H1 (cell line): ENCODE results near the gene EIF4E3. TPM values are rescaled to one million over a fixed set of nuclear protein-coding genes. Genes with fewer than 3 reads are reported as not detected.

Experiments used
- CTCF ChIA-PET: fragments of 300-600 bp; sonication (Branson Sonifier 250); formaldehyde crosslinking; loops from one replicate; lab custom pipeline; 2021; ENCODE audit not compliant: partially characterized antibody; lab: Charles Lee
- POLR2A ChIA-PET: fragments of 300-600 bp; sonication (Branson Sonifier 250); formaldehyde crosslinking; loops from one replicate; lab custom pipeline; 2021; ENCODE audit warnings: inconsistent platforms; ENCODE audit not compliant: partially characterized antibody; lab: Charles Lee
- DNase-seq, 2 experiments: peaks; one replicate each; pipeline versions ENCODE4 v3.0.0 to v3.0.0-alpha.2; 2010 to 2022; ENCODE audit warnings: low spot score in 2 of 2, low read depth in 1 of 2, mixed read lengths in 1 of 2
- FAIRE-seq: peaks from 2 replicates; lab custom pipeline; 2011; peaks lifted over from hg19 to GRCh38; lab: Jason Lieb, UNC
- H2AFZ ChIP-seq: 2 replicates; pipeline ENCODE4 v1.8.1; 2012; ENCODE audit warnings: low read length, inconsistent platforms
- H2AK5ac ChIP-seq: 2 replicates; pipeline ENCODE4 v1.6.1; 2013; ENCODE audit warnings: low read depth, low read length
- H2BK120ac ChIP-seq: replicated peaks from 2 replicates; pipeline ENCODE3; 2013; ENCODE audit warnings: low read depth, low read length, inconsistent platforms
- H2BK12ac ChIP-seq: 2 replicates; pipeline ENCODE4 v1.6.1; 2013; ENCODE audit warnings: low read depth, low read length
- H2BK15ac ChIP-seq: 2 replicates; pipeline ENCODE4 v1.6.1; 2013; ENCODE audit warnings: low read length
- H2BK20ac ChIP-seq: 2 replicates; pipeline ENCODE4 v1.6.1; 2013; ENCODE audit warnings: low read length
- H2BK5ac ChIP-seq: 2 replicates; pipeline ENCODE4 v1.6.1; 2013; ENCODE audit warnings: low read depth, low read length
- H3K14ac ChIP-seq: 2 replicates; pipeline ENCODE4 v1.6.1; 2013; ENCODE audit warnings: inconsistent platforms; ENCODE audit not compliant: insufficient read length
- H3K18ac ChIP-seq: 2 replicates; pipeline ENCODE4 v1.6.1; 2013; ENCODE audit warnings: low read length; ENCODE audit errors: extremely low read depth
- H3K23ac ChIP-seq: 2 replicates; pipeline ENCODE4 v1.6.1; 2013; ENCODE audit warnings: inconsistent platforms; ENCODE audit not compliant: insufficient read length
- H3K23me2 ChIP-seq: 2 replicates; pipeline ENCODE4 v1.6.1; 2013; ENCODE audit warnings: low read depth, low read length
- H3K27ac ChIP-seq: 2 replicates; pipeline ENCODE4 v1.6.1; 2011; ENCODE audit warnings: low read depth, low read length, inconsistent platforms
- H3K27me3 ChIP-seq, 4 experiments: replicated peaks in 1 of 4; 1 replicate in 1 of 4; 2 replicates in 3 of 4; pipeline versions ENCODE4 v1.6.1 to v1.8.1; 2011 to 2013; ENCODE audit warnings: low read length in 3 of 4, mild to moderate bottlenecking in 3 of 4, inconsistent platforms in 2 of 4, mixed read lengths in 2 of 4, moderate library complexity in 1 of 4; ENCODE audit not compliant: control insufficient read depth in 3 of 4, insufficient read depth in 3 of 4; ENCODE audit errors: extremely low read depth in 1 of 4
- H3K36me3 ChIP-seq, 4 experiments: 2 replicates each; pipeline versions ENCODE4 v1.6.1 to v1.8.1; 2011 to 2013; ENCODE audit warnings: mild to moderate bottlenecking in 4 of 4, low read length in 3 of 4, moderate library complexity in 2 of 4, control low read depth in 1 of 4, inconsistent platforms in 1 of 4; ENCODE audit not compliant: insufficient read depth in 4 of 4, control insufficient read depth in 2 of 4
- H3K4ac ChIP-seq: replicated peaks from 2 replicates; pipeline ENCODE3; 2013; ENCODE audit warnings: low read length, low read depth, mixed read lengths, inconsistent platforms; ENCODE audit not compliant: insufficient read length
- H3K4me1 ChIP-seq, 4 experiments: replicated peaks in 1 of 4; 1 replicate in 1 of 4; 2 replicates in 3 of 4; pipeline versions ENCODE4 v1.6.1 to v1.8.1; 2011 to 2013; ENCODE audit warnings: low read length in 3 of 4, inconsistent platforms in 2 of 4, mixed read lengths in 1 of 4; ENCODE audit not compliant: insufficient read depth in 4 of 4, control insufficient read depth in 3 of 4
- H3K4me2 ChIP-seq, 2 experiments: 2 replicates each; pipeline versions ENCODE4 v1.6.1 to v1.8.1; 2011 to 2013; ENCODE audit warnings: low read depth in 2 of 2, low read length in 2 of 2, control low read depth in 1 of 2, inconsistent platforms in 1 of 2, mild to moderate bottlenecking in 1 of 2; ENCODE audit not compliant: insufficient read depth in 1 of 2
- H3K4me3 ChIP-seq, 4 experiments: fragments of 200-600, 300-600 bp in 1 of 4; sonication (generic), shearing (Covaris generic), sonication (Bioruptor Twin) in 1 of 4; 2 replicates each; pipeline versions ENCODE4 v1.5.1 to v1.8.1; 2011 to 2016; ENCODE audit warnings: low read length in 4 of 4, low read depth in 3 of 4, control low read depth in 2 of 4, inconsistent platforms in 2 of 4, mild to moderate bottlenecking in 2 of 4, mixed read lengths in 1 of 4, moderate library complexity in 1 of 4; ENCODE audit not compliant: insufficient read depth in 2 of 4; ENCODE audit errors: extremely low read depth in 1 of 4
- H3K56ac ChIP-seq: replicated peaks from 2 replicates; pipeline ENCODE3; 2013; ENCODE audit warnings: low read depth, mild to moderate bottlenecking, mixed read lengths, low read length, inconsistent platforms; ENCODE audit not compliant: insufficient read length
- H3K79me1 ChIP-seq: 2 replicates; pipeline ENCODE4 v1.6.1; 2013; ENCODE audit warnings: low read depth, low read length, control low read depth
- H3K79me2 ChIP-seq, 2 experiments: 2 replicates each; pipeline versions ENCODE4 v1.6.1 to v1.8.1; 2012 to 2013; ENCODE audit warnings: low read length in 2 of 2, mild to moderate bottlenecking in 2 of 2, inconsistent platforms in 1 of 2; ENCODE audit not compliant: insufficient read depth in 2 of 2, control insufficient read depth in 1 of 2
- H3K9ac ChIP-seq, 4 experiments: replicated peaks in 1 of 4; 1 replicate in 1 of 4; 2 replicates in 3 of 4; pipeline versions ENCODE4 v1.6.1 to v1.8.1; 2011 to 2013; ENCODE audit warnings: low read depth in 3 of 4, low read length in 3 of 4, control low read depth in 2 of 4, mild to moderate bottlenecking in 2 of 4, moderate library complexity in 2 of 4, inconsistent platforms in 1 of 4; ENCODE audit errors: extremely low read depth in 1 of 4
- H3K9me3 ChIP-seq, 2 experiments: 2 replicates each; pipeline versions ENCODE4 v1.6.1 to v1.8.1; 2012 to 2013; ENCODE audit warnings: mild to moderate bottlenecking in 2 of 2, moderate library complexity in 2 of 2, control low read depth in 1 of 2, inconsistent platforms in 1 of 2, low read depth in 1 of 2, low read length in 1 of 2, mixed read lengths in 1 of 2; ENCODE audit not compliant: insufficient read depth in 2 of 2
- H4K20me1 ChIP-seq, 2 experiments: replicated peaks in 1 of 2; 2 replicates each; pipeline versions ENCODE3 to v1.8.1; 2011 to 2013; ENCODE audit warnings: inconsistent platforms in 2 of 2, low read length in 2 of 2, mild to moderate bottlenecking in 1 of 2; ENCODE audit not compliant: insufficient read depth in 2 of 2, control insufficient read depth in 1 of 2
- H4K5ac ChIP-seq: 2 replicates; pipeline ENCODE4 v1.6.1; 2013; ENCODE audit warnings: low read length, low read depth, mixed read lengths, inconsistent platforms; ENCODE audit not compliant: insufficient read length
- H4K8ac ChIP-seq: 2 replicates; pipeline ENCODE4 v1.8.0; 2013; ENCODE audit warnings: mild to moderate bottlenecking, moderate library complexity, low read length, inconsistent platforms; ENCODE audit not compliant: insufficient read depth; ENCODE audit errors: extremely low read depth
- H4K91ac ChIP-seq: replicated peaks from 2 replicates; pipeline ENCODE3; 2013; ENCODE audit warnings: low read length, mixed read lengths, inconsistent platforms; ENCODE audit not compliant: insufficient read length
- E2F6 ChIP-seq: IDR thresholded peaks from 2 replicates; pipeline ENCODE4 v1.6.1; 2012; ENCODE audit warnings: inconsistent platforms
- WGBS, 2 experiments: shearing (Covaris generic) in 1 of 2; methylation state at CpG; one replicate each; pipeline versions ENCODE4 v1.1.6 to v1.1.7; 2013 to 2015; ENCODE audit warnings: low lambda C conversion rate in 2 of 2, mixed read lengths in 2 of 2, inconsistent platforms in 1 of 2, low coverage in 1 of 2, missing lambda C conversion rate in 1 of 2; ENCODE audit not compliant: insufficient replicate concordance in 2 of 2, insufficient coverage in 1 of 2, insufficient read length in 1 of 2; ENCODE audit errors: extremely low coverage in 1 of 2, missing lambda C conversion rate in 1 of 2; 5-methylcytosine and 5-hydroxymethylcytosine counted together
- polyA plus RNA-seq, 7 experiments: library from polyadenylated mRNA; depleted of rRNA in 3 of 7; stranded (reverse) in 5 of 7; unstranded in 2 of 7; fragments of >200 nt in 5 of 7; fragments of 200-250 nt in 2 of 7; gene quantifications; 1 replicate in 5 of 7; 2 replicates in 1 of 7; 4 replicates in 1 of 7; pipeline versions ENCODE4 v1.2.1 to v1.2.3, GENCODE V29; 2011 to 2013; ENCODE audit warnings: missing spikeins in 2 of 7, mixed read lengths in 2 of 7
- total RNA-seq: library from RNA; stranded (reverse); fragmentation: NEBNext Ultra II Directional; extraction: Animal tissue kit (Norgen Biotek cat#: 25700); gene quantifications from 2 replicates; pipeline ENCODE4 v1.2.1, GENCODE V29; 2021

Gene EIF4E3
- total and polyA plus RNA-seq, 2 of the 8 experiments (the other 6 are each of a cell fraction or from before 2014, with no cell fraction given) = 5.2 to 17.0 TPM

DNA sequence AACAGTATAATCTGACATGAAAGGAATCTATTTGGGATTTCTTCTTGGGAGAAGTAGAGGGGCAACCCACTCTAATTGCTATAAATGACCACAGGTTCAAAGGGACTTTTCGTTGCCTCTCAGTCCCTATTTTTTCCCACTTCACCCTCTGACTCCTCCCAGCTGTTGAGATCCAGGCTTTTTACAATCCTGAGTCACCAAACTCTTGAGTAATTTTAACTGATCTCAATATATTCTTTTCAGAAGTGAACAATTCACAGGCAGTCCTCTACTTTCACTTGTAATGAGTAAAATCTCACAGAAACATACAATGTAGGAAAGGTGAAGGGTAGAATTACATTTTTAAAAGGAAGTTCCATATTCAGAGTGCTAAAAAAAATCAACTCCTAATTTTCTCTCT lies 44.6 kb downstream of the EIF4E3 start:
- no peak overlapping the region for H4K8ac ChIP-seq
- no peak overlapping the region for H4K91ac ChIP-seq
- no peaks in the 10 kb centered on the region for H3K23me2 ChIP-seq
- peaks cover 0 to 1% (median 0%) of the 10 kb centered on the region in 4 experiments; a peak in 1 of 7 replicates for H3K27me3 ChIP-seq
- H3K14ac ChIP-seq = no peak overlapping the region
- ChIA-PET POLR2A (interaction anchor here (0.8 kb wide), 1 partner anchor 96 kb away, joined by 4 read pairs; no protein-coding TSS in a partner anchor), CTCF (interaction anchor here (0.9 to 2.2 kb wide), 23 partner anchors 11 to 858 kb away, joined by 3 to 16 read pairs (median 4); no protein-coding TSS in a partner anchor)
- no peaks in the 10 kb centered on the region for H3K79me1 ChIP-seq
- H4K20me1 ChIP-seq = no peaks in the 10 kb centered on the region
- H2AK5ac ChIP-seq = no peak overlapping the region
- no peak overlapping the region for H2BK15ac ChIP-seq
- no peak overlapping the region for H3K27ac ChIP-seq
- no peak overlapping the region for H4K5ac ChIP-seq
- no peak overlapping the region for H2BK20ac ChIP-seq
- H3K4me2 ChIP-seq = no peak overlapping the region
- no peak overlapping the region for H2BK5ac ChIP-seq
- no peaks in the 10 kb centered on the region for H3K9me3 ChIP-seq
- H3K56ac ChIP-seq = no peak overlapping the region
- no peaks in the 10 kb centered on the region for H3K36me3 ChIP-seq
- H3K4ac ChIP-seq = no peak overlapping the region
- WGBS, 2 experiments = 88% methylated on average over 1 of the region's 1 CpG; no CpG with 5 or more reads in 1 of the 2 experiments
- no peaks in the 10 kb centered on the region for H3K79me2 ChIP-seq
- H3K9ac ChIP-seq = no peak overlapping the region
- H3K18ac ChIP-seq = no peak overlapping the region
- peaks cover 0 to 14% (median 5%) of the 10 kb centered on the region in 4 experiments; a peak in 5 of 7 replicates for H3K4me1 ChIP-seq
- FAIRE-seq (no peak), DNase-seq (no peak)
- H3K23ac ChIP-seq = no peak overlapping the region
- H2BK120ac ChIP-seq = no peak overlapping the region
- no peak overlapping the region for H2AFZ ChIP-seq
- TF ChIP-seq E2F6 = no peak
- TF ChIP-seq, all 59 proteins: peak for 0
- Histone ChIP-seq H2BK12ac (no peak overlapping the region), H3K4me3 (no peak overlapping the region)
